Erythroblast (primary cell): ENCODE measurements around the gene DACH1.
"Not testable (repeated sequence)": the region's sequence is repeated elsewhere in the genome, so short reads cannot be mapped to it uniquely, and the experiment has no call there.

Experiments used
- GATA1 ChIP-seq: IDR thresholded peaks from 2 replicates; pipeline ENCODE4 v1.6.1; 2011; ENCODE audit warnings: low read depth, mild to moderate bottlenecking, control low read depth, low read length, moderate library complexity
- POLR2A ChIP-seq: IDR thresholded peaks from 2 replicates; pipeline ENCODE4 v1.6.1; 2011; ENCODE audit warnings: mild to moderate bottlenecking, low read length

GRCh38 chr13:71778998-71779397, 88.0 kb downstream of the DACH1 start:
- not testable (repeated sequence) for TF ChIP-seq POLR2A, GATA1
